Measurements from ENCODE around the gene RTL9.

GRCh38 chrX:110402850-110403221 is 44.2 kb downstream of the RTL9 start:
- TF ChIP-seq EP300 (IDR thresholded peaks at IDR 0.05), result no peak
- no peak for TF ChIP-seq POLR2A (IDR thresholded peaks at IDR 0.05)
- no peak for TF ChIP-seq CTCF (IDR thresholded peaks at IDR 0.05)
